CD4-positive, alpha-beta T cell (primary cell): ENCODE results near the gene GPR17. TPM values are rescaled to one million over a fixed set of nuclear protein-coding genes. Genes with fewer than 3 reads are reported as not detected.

Experiments
- ATAC-seq: fragments of 200-7000 bp; cut with Tn5 transposase; one replicate; pipeline ENCODE4 v1.10.0; 2022; ENCODE audit warnings: mild to moderate bottlenecking; ENCODE audit not compliant: poor library complexity
- CTCF ChIA-PET: fragments of 350-600 bp; sonication (Branson Sonifier 250); formaldehyde crosslinking; loops from one replicate; lab custom pipeline; 2021; ENCODE audit warnings: antibody characterized with exemption, inconsistent platforms; lab: Charles Lee
- POLR2A ChIA-PET: fragments of 350-600 bp; sonication (Branson Sonifier 250); formaldehyde crosslinking; loops from one replicate; lab custom pipeline; 2021; ENCODE audit warnings: antibody characterized with exemption, inconsistent platforms; lab: Charles Lee
- DNase-seq, 14 experiments: peaks; one replicate each; pipeline ENCODE4 v3.0.0-alpha.2; 2013 to 2020; ENCODE audit warnings: mixed read lengths in 2 of 14
- H3K27ac ChIP-seq, 2 donors: one replicate each; pipeline versions ENCODE4 v1.5.1 to v1.7.0; 2013; ENCODE audit warnings: low read length in 2 of 2, low read depth in 1 of 2, mild to moderate bottlenecking in 1 of 2
- H3K27me3 ChIP-seq, 2 experiments: 1 replicate in 1 of 2; 2 replicates in 1 of 2; pipeline versions ENCODE4 v1.6.1 to v1.7.0; 2013; ENCODE audit warnings: low read length in 2 of 2, control low read depth in 1 of 2, mild to moderate bottlenecking in 1 of 2, moderate library complexity in 1 of 2; ENCODE audit not compliant: insufficient read depth in 2 of 2, control insufficient read depth in 1 of 2
- H3K36me3 ChIP-seq: one replicate; pipeline ENCODE4 v1.6.1; 2013; ENCODE audit warnings: low read length, control low read depth; ENCODE audit not compliant: insufficient read depth
- H3K4me1 ChIP-seq: one replicate; pipeline ENCODE4 v1.6.1; 2013; ENCODE audit warnings: low read length, control low read depth; ENCODE audit not compliant: insufficient read depth
- H3K4me3 ChIP-seq: one replicate; pipeline ENCODE4 v1.5.1; 2013; ENCODE audit warnings: mild to moderate bottlenecking, low read length, moderate library complexity
- H3K9me3 ChIP-seq, 2 experiments: 1 replicate in 1 of 2; 2 replicates in 1 of 2; pipeline versions ENCODE4 v1.6.1 to v1.7.0; 2013; ENCODE audit warnings: low read length in 2 of 2, mild to moderate bottlenecking in 2 of 2, control low read depth in 1 of 2, moderate library complexity in 1 of 2; ENCODE audit not compliant: control insufficient read depth in 1 of 2, insufficient read depth in 1 of 2
- H3K27ac Mint-ChIP-seq: one replicate; pipeline ENCODE4 v1.8.0; 2020; ENCODE audit warnings: mixed read lengths
- H3K27me3 Mint-ChIP-seq: one replicate; pipeline ENCODE4 v1.8.0; 2021; ENCODE audit warnings: mixed read lengths
- H3K36me3 Mint-ChIP-seq: one replicate; pipeline ENCODE4 v1.8.0; 2021; ENCODE audit warnings: low read depth, mixed read lengths
- H3K4me1 Mint-ChIP-seq: one replicate; pipeline ENCODE4 v1.8.0; 2021; ENCODE audit warnings: low read depth, mixed read lengths
- H3K4me3 Mint-ChIP-seq: one replicate; pipeline ENCODE4 v1.8.0; 2020; ENCODE audit warnings: mild to moderate bottlenecking, mixed read lengths
- H3K9me3 Mint-ChIP-seq: one replicate; pipeline ENCODE4 v1.8.0; 2020; ENCODE audit warnings: mixed read lengths
- CTCF ChIP-seq: fragments of 200-600 bp; IDR thresholded peaks from one replicate; pipeline ENCODE4 v1.8.0; 2022; ENCODE audit warnings: antibody characterized with exemption, mild to moderate bottlenecking
- intact Hi-C, 2 experiments: fragments of 100-400 bp; cut with DNase I in 1 of 2; cut with micrococcal nuclease in 1 of 2; formaldehyde crosslinking; loops; one replicate each; pipeline versions ENCODE4 v1.15.1 to v1.9.0; 2023 to 2025; cut with DNase I, micrococcal nuclease
- total RNA-seq, 174 experiments: library from RNA in 2 of 174; stranded (reverse) in 2 of 174; gene quantifications; one replicate each; pipeline ENCODE4 v1.2.3 and lab custom pipeline; 2021 to 2026

GPR17 gene
- total RNA-seq, 2 experiments from 2014 or later: not detected

- ChIA-PET POLR2A (no interaction called here), CTCF (interaction anchor here (4.2 kb wide), 1 partner anchor 12 kb away, joined by 18 read pairs; no protein-coding TSS in a partner anchor)
- no peak for TF ChIP-seq CTCF
- Histone ChIP-seq H3K27ac (peak overlapping the region; percentile 45 to 61), H3K4me3 (peak overlapping the region; percentile 9), H3K4me1 (peaks cover 100% of the 10 kb centered on the region), H3K36me3 (peaks cover 3% of the 10 kb centered on the region), H3K9me3 (no peaks in the 10 kb centered on the region), H3K27me3 (no peaks in the 10 kb centered on the region)
- ATAC-seq (no peak), DNase-seq (no peak)
- no peaks in the 10 kb centered on the region for H3K36me3 Mint-ChIP-seq
- peak overlapping the region; percentile 94 for H3K27ac Mint-ChIP-seq
- intact Hi-C loops: no loop called here
- H3K27me3 Mint-ChIP-seq: no peaks in the 10 kb centered on the region
- H3K4me1 Mint-ChIP-seq: peaks cover 80% of the 10 kb centered on the region
- H3K4me3 Mint-ChIP-seq: peak overlapping the region; percentile 25
- no peaks in the 10 kb centered on the region for H3K9me3 Mint-ChIP-seq
These were observed 8.7 kb upstream of the GPR17 start for GRCh38 chr2:127637236-127637630.

- ChIA-PET CTCF (interaction anchor here (4.2 kb wide), 1 partner anchor 12 kb away, joined by 18 read pairs; no protein-coding TSS in a partner anchor), POLR2A (interaction anchor here (1.0 kb wide), 1 partner anchor 64 kb away, joined by 4 read pairs; the partner anchor contains the start of gene SFT2D3)
- no peaks in the 10 kb centered on the region for H3K27me3 ChIP-seq
- TF ChIP-seq CTCF: no peak
- H3K4me3 ChIP-seq: peak overlapping the region; percentile 9
- H3K36me3 Mint-ChIP-seq: no peaks in the 10 kb centered on the region
- no peaks in the 10 kb centered on the region for H3K9me3 ChIP-seq
- no peaks in the 10 kb centered on the region for H3K27me3 Mint-ChIP-seq
- H3K27ac Mint-ChIP-seq: peak overlapping the region; percentile 94
- peak in 2 of 14 experiments; percentile 34 to 50 for DNase-seq
- H3K4me3 Mint-ChIP-seq: peak overlapping the region; percentile 77
- no peak for ATAC-seq
- H3K9me3 Mint-ChIP-seq: no peaks in the 10 kb centered on the region
- H3K4me1 Mint-ChIP-seq: peaks cover 83% of the 10 kb centered on the region
- H3K27ac ChIP-seq: peak overlapping the region; percentile 45 to 61
- H3K36me3 ChIP-seq: peaks cover 3% of the 10 kb centered on the region
- intact Hi-C loops: no loop called here
- peaks cover 100% of the 10 kb centered on the region for H3K4me1 ChIP-seq
These were observed 8.2 kb upstream of the GPR17 start for GRCh38 chr2:127637725-127638252.

GRCh38 chr2:127638361-127639110 is 7.4 kb upstream of the GPR17 start:
- H3K27me3 Mint-ChIP-seq: no peaks in the 10 kb centered on the region
- H3K4me1 Mint-ChIP-seq: peaks cover 83% of the 10 kb centered on the region
- Histone ChIP-seq H3K4me3 (no peak overlapping the region), H3K36me3 (peaks cover 3% of the 10 kb centered on the region), H3K9me3 (no peaks in the 10 kb centered on the region), H3K27me3 (no peaks in the 10 kb centered on the region), H3K4me1 (peaks cover 97% of the 10 kb centered on the region), H3K27ac (peak overlapping the region in 1 of 2 donors; percentile 61)
- peak overlapping the region; percentile 94 for H3K27ac Mint-ChIP-seq
- ChIA-PET POLR2A (interaction anchor here (1.0 kb wide), 1 partner anchor 63 kb away, joined by 4 read pairs; the partner anchor contains the start of gene SFT2D3), CTCF (interaction anchor here (1.6 to 4.2 kb wide), 3 partner anchors 11 to 64 kb away, joined by 3 to 18 read pairs (median 12); no protein-coding TSS in a partner anchor)
- peak overlapping the region; percentile 77 for H3K4me3 Mint-ChIP-seq
- no peak for DNase-seq
- no peaks in the 10 kb centered on the region for H3K9me3 Mint-ChIP-seq
- no peaks in the 10 kb centered on the region for H3K36me3 Mint-ChIP-seq
- no peak for TF ChIP-seq CTCF
- ATAC-seq: no peak
- intact Hi-C loops: no loop called here
